ENCODE data around the gene VAPB.
"Not testable (repeated sequence)": the region's sequence is repeated elsewhere in the genome, so short reads cannot be mapped to it uniquely, and the experiment has no call there.

The VAPB gene

GRCh38 chr20:58405504-58406291 is 16.7 kb downstream of the VAPB start:
- H3K36me3 ChIP-seq (ENCODE audit: control insufficient read depth, insufficient read depth, low read length) = no peaks in the 10 kb centered on the region
- no peak overlapping the region for H3K4me3 ChIP-seq (ENCODE audit: insufficient read depth, low read depth, low read length, poor library complexity, severe bottlenecking)
- H3K9me3 ChIP-seq (ENCODE audit: control insufficient read depth, low read length) = no peaks in the 10 kb centered on the region
- no peak for DNase-seq
- H3K27ac ChIP-seq (ENCODE audit: insufficient read depth, low read length, poor library complexity, severe bottlenecking) = no peak overlapping the region
- no peaks in the 10 kb centered on the region for H3K27me3 ChIP-seq (replicated peaks; ENCODE audit: control insufficient read depth, insufficient read depth, low read length, poor library complexity, severe bottlenecking)
- peaks cover 11% of the 10 kb centered on the region for H3K4me1 ChIP-seq (ENCODE audit: control insufficient read depth, insufficient read depth, low read length, poor library complexity, severe bottlenecking)

- H3K4me3 ChIP-seq (ENCODE audit: insufficient read depth, low read depth, low read length, poor library complexity, severe bottlenecking) = no peak overlapping the region
- no peaks in the 10 kb centered on the region for H3K9me3 ChIP-seq (ENCODE audit: control insufficient read depth, low read length)
- peaks cover 11% of the 10 kb centered on the region for H3K4me1 ChIP-seq (ENCODE audit: control insufficient read depth, insufficient read depth, low read length, poor library complexity, severe bottlenecking)
- no peak overlapping the region for H3K27ac ChIP-seq (ENCODE audit: insufficient read depth, low read length, poor library complexity, severe bottlenecking)
- no peak for DNase-seq
- H3K36me3 ChIP-seq (ENCODE audit: control insufficient read depth, insufficient read depth, low read length) = no peaks in the 10 kb centered on the region
- no peaks in the 10 kb centered on the region for H3K27me3 ChIP-seq (replicated peaks; ENCODE audit: control insufficient read depth, insufficient read depth, low read length, poor library complexity, severe bottlenecking)
These were observed 17.5 kb downstream of the VAPB start for GRCh38 chr20:58406422-58407001.

- peaks cover 11% of the 10 kb centered on the region for H3K4me1 ChIP-seq (ENCODE audit: control insufficient read depth, insufficient read depth, low read length, poor library complexity, severe bottlenecking)
- no peak for DNase-seq
- H3K9me3 ChIP-seq (ENCODE audit: control insufficient read depth, low read length) = no peaks in the 10 kb centered on the region
- no peaks in the 10 kb centered on the region for H3K27me3 ChIP-seq (replicated peaks; ENCODE audit: control insufficient read depth, insufficient read depth, low read length, poor library complexity, severe bottlenecking)
- peak overlapping the region; percentile 41 for H3K27ac ChIP-seq (ENCODE audit: insufficient read depth, low read length, poor library complexity, severe bottlenecking)
- H3K4me3 ChIP-seq (ENCODE audit: insufficient read depth, low read depth, low read length, poor library complexity, severe bottlenecking) = no peak overlapping the region
- H3K36me3 ChIP-seq (ENCODE audit: control insufficient read depth, insufficient read depth, low read length) = no peaks in the 10 kb centered on the region
These were observed 18.3 kb downstream of the VAPB start for GRCh38 chr20:58407201-58407873.

- DNase-seq = no peak
- no peaks in the 10 kb centered on the region for H3K9me3 ChIP-seq (ENCODE audit: control insufficient read depth, low read length)
- H3K4me3 ChIP-seq (ENCODE audit: insufficient read depth, low read depth, low read length, poor library complexity, severe bottlenecking) = peak overlapping the region; percentile 10
- H3K27me3 ChIP-seq (replicated peaks; ENCODE audit: control insufficient read depth, insufficient read depth, low read length, poor library complexity, severe bottlenecking) = no peaks in the 10 kb centered on the region
- peak overlapping the region; percentile 41 for H3K27ac ChIP-seq (ENCODE audit: insufficient read depth, low read length, poor library complexity, severe bottlenecking)
- H3K4me1 ChIP-seq (ENCODE audit: control insufficient read depth, insufficient read depth, low read length, poor library complexity, severe bottlenecking) = peaks cover 13% of the 10 kb centered on the region
- no peaks in the 10 kb centered on the region for H3K36me3 ChIP-seq (ENCODE audit: control insufficient read depth, insufficient read depth, low read length)
These were observed 19.0 kb downstream of the VAPB start for GRCh38 chr20:58407966-58408557.

DNA sequence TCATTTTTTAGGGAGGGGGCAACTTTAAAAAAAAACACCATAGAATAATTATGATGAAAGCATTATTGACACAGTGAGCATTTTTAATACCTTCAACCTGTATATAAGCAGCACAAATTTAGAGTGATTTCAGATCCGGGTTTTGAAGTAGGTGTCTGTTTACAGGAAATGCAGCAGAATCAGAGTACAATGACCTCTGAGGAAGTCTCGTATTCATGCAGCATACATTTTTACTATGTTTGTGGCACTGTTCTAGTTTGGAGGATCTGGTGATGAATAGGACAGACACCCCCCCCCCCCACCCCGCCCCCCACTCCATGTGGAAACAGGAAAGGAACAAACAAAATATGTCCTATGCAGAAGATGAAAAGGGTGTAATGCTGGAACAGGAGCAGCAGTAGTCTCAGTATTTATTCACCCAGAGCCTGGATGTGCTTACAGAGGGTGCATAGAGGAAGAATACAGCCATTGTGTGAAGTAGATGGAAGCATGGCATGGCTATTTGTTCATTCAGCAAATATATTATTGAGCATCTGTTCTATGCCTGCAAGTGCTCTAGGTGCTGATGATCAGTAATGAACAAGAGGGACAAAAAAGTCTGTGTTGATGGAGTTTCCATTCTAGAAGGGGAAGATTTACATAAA is 19.7 kb downstream of the VAPB start:
- Histone ChIP-seq H3K4me3 (ENCODE audit: insufficient read depth, low read depth, low read length, poor library complexity, severe bottlenecking) (peak overlapping the region; percentile 10), H3K4me1 (ENCODE audit: control insufficient read depth, insufficient read depth, low read length, poor library complexity, severe bottlenecking) (peaks cover 13% of the 10 kb centered on the region), H3K36me3 (ENCODE audit: control insufficient read depth, insufficient read depth, low read length) (no peaks in the 10 kb centered on the region), H3K9me3 (ENCODE audit: control insufficient read depth, low read length) (no peaks in the 10 kb centered on the region), H3K27me3 (replicated peaks; ENCODE audit: control insufficient read depth, insufficient read depth, low read length, poor library complexity, severe bottlenecking) (no peaks in the 10 kb centered on the region), H3K27ac (ENCODE audit: insufficient read depth, low read length, poor library complexity, severe bottlenecking) (peak overlapping the region; percentile 41)
- DNase-seq = no peak

DNA sequence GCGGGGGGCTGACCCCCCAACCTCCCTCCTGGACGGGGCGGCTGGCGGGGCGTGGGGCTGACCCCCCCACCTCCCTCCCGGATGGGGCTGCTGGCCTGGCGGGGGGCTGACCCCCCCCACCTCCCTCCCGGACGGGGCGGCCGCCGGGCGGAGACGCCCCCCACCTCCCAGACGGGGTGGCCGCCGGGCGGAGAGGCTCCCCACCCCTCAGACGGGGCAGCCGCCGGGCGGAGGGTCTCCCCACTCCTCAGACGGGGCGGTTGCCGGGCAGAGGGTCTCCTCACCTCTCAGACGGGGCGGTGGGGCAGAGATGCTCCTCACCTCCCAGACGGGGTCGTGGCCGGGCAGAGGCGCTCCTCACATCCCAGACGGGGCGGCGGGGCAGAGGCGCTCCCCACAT is 25.2 kb downstream of the VAPB start:
- H3K36me3 ChIP-seq (ENCODE audit: control insufficient read depth, insufficient read depth, low read length); H3K27ac ChIP-seq (ENCODE audit: insufficient read depth, low read length, poor library complexity, severe bottlenecking); H3K9me3 ChIP-seq (ENCODE audit: control insufficient read depth, low read length); H3K4me3 ChIP-seq (ENCODE audit: insufficient read depth, low read depth, low read length, poor library complexity, severe bottlenecking); H3K27me3 ChIP-seq (replicated peaks; ENCODE audit: control insufficient read depth, insufficient read depth, low read length, poor library complexity, severe bottlenecking); DNase-seq: not testable (repeated sequence)
- H3K4me1 ChIP-seq (ENCODE audit: control insufficient read depth, insufficient read depth, low read length, poor library complexity, severe bottlenecking) = peaks cover 11% of the 10 kb centered on the region

DNA sequence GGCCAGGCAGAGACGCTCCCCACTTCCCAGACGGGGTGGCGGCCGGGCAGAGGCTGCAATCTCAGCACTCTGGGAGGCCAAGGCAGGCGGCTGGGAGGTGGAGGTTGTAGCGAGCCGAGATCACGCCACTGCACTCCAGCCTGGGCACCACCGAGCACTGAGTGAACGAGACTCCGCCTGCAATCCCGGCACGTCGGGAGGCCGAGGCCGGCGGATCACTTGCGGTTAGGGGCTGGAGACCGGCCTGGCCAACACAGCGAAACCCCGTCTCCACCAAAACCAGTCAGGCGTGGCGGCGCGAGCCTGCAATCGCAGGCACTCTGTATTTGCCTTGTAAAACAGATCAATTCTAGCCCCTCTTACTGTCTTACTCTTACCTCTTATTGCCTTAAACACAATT is 25.8 kb downstream of the VAPB start:
- not testable (repeated sequence) for H3K27ac ChIP-seq (ENCODE audit: insufficient read depth, low read length, poor library complexity, severe bottlenecking); H3K4me3 ChIP-seq (ENCODE audit: insufficient read depth, low read depth, low read length, poor library complexity, severe bottlenecking); H3K9me3 ChIP-seq (ENCODE audit: control insufficient read depth, low read length); H3K27me3 ChIP-seq (replicated peaks; ENCODE audit: control insufficient read depth, insufficient read depth, low read length, poor library complexity, severe bottlenecking); DNase-seq; H3K36me3 ChIP-seq (ENCODE audit: control insufficient read depth, insufficient read depth, low read length)
- peaks cover 11% of the 10 kb centered on the region for H3K4me1 ChIP-seq (ENCODE audit: control insufficient read depth, insufficient read depth, low read length, poor library complexity, severe bottlenecking)

DNA sequence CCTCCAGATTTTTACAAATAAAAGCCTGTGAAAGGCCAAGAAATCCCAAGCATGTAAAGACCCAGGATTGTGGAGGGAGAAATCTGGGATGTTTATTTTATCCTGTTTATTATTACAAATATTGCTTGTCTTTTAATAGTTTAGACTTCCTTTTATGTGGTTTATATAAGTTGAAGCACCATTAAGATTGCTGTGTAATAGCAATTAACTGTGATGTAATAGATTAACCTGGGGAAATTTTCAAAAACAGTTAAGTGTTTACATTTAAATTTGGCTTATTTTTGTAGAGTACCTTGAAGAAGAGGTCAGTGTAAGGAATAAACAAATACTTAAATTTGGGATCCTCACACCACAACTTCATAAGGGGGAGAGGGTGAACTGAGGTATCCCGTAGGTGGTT is 27.0 kb downstream of the VAPB start:
- H3K4me3 ChIP-seq (ENCODE audit: insufficient read depth, low read depth, low read length, poor library complexity, severe bottlenecking) = no peak overlapping the region
- H3K36me3 ChIP-seq (ENCODE audit: control insufficient read depth, insufficient read depth, low read length) = peaks cover 6% of the 10 kb centered on the region
- H3K4me1 ChIP-seq (ENCODE audit: control insufficient read depth, insufficient read depth, low read length, poor library complexity, severe bottlenecking) = peaks cover 11% of the 10 kb centered on the region
- H3K27me3 ChIP-seq (replicated peaks; ENCODE audit: control insufficient read depth, insufficient read depth, low read length, poor library complexity, severe bottlenecking) = no peaks in the 10 kb centered on the region
- DNase-seq = no peak
- H3K27ac ChIP-seq (ENCODE audit: insufficient read depth, low read length, poor library complexity, severe bottlenecking) = no peak overlapping the region
- no peaks in the 10 kb centered on the region for H3K9me3 ChIP-seq (ENCODE audit: control insufficient read depth, low read length)

DNA sequence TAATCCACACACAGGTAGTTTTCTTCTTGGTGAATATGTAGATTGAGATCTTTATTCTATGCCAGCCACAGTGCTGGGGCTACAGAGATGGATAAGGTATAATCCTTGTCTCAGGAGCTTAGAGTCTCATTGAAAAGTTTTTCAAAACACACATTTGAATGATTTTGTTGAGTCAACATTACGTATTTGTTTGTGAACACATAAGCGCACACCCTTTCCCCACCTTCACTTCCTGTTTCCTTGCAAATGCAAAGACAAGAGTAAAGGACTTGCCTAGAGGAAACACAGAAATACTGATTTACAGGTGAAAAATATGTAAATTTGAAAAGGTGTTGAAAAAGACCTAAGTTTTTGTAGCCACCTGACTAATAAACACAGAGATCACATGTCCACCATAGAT is 27.8 kb downstream of the VAPB start:
- H3K9me3 ChIP-seq (ENCODE audit: control insufficient read depth, low read length) = no peaks in the 10 kb centered on the region
- no peak overlapping the region for H3K27ac ChIP-seq (ENCODE audit: insufficient read depth, low read length, poor library complexity, severe bottlenecking)
- no peaks in the 10 kb centered on the region for H3K27me3 ChIP-seq (replicated peaks; ENCODE audit: control insufficient read depth, insufficient read depth, low read length, poor library complexity, severe bottlenecking)
- DNase-seq = no peak
- H3K4me3 ChIP-seq (ENCODE audit: insufficient read depth, low read depth, low read length, poor library complexity, severe bottlenecking) = no peak overlapping the region
- peaks cover 11% of the 10 kb centered on the region for H3K4me1 ChIP-seq (ENCODE audit: control insufficient read depth, insufficient read depth, low read length, poor library complexity, severe bottlenecking)
- H3K36me3 ChIP-seq (ENCODE audit: control insufficient read depth, insufficient read depth, low read length) = peaks cover 10% of the 10 kb centered on the region
